CD4-positive, alpha-beta T cell (primary cell): ENCODE measurements around the gene MRPS24. TPM values are rescaled to one million over a fixed set of nuclear protein-coding genes. Genes with fewer than 3 reads are reported as not detected.

Experiments used
- ATAC-seq: fragments of 200-7000 bp; cut with Tn5 transposase; one replicate; pipeline ENCODE4 v1.10.0; 2022; ENCODE audit warnings: mild to moderate bottlenecking; ENCODE audit not compliant: poor library complexity
- CTCF ChIA-PET: fragments of 350-600 bp; sonication (Branson Sonifier 250); formaldehyde crosslinking; loops from one replicate; lab custom pipeline; 2021; ENCODE audit warnings: antibody characterized with exemption, inconsistent platforms; lab: Charles Lee
- POLR2A ChIA-PET: fragments of 350-600 bp; sonication (Branson Sonifier 250); formaldehyde crosslinking; loops from one replicate; lab custom pipeline; 2021; ENCODE audit warnings: antibody characterized with exemption, inconsistent platforms; lab: Charles Lee
- DNase-seq, 14 experiments: peaks; one replicate each; pipeline ENCODE4 v3.0.0-alpha.2; 2013 to 2020; ENCODE audit warnings: mixed read lengths in 2 of 14
- H3K27ac ChIP-seq, 2 donors: one replicate each; pipeline versions ENCODE4 v1.5.1 to v1.7.0; 2013; ENCODE audit warnings: low read length in 2 of 2, low read depth in 1 of 2, mild to moderate bottlenecking in 1 of 2
- H3K27me3 ChIP-seq, 2 experiments: 1 replicate in 1 of 2; 2 replicates in 1 of 2; pipeline versions ENCODE4 v1.6.1 to v1.7.0; 2013; ENCODE audit warnings: low read length in 2 of 2, control low read depth in 1 of 2, mild to moderate bottlenecking in 1 of 2, moderate library complexity in 1 of 2; ENCODE audit not compliant: insufficient read depth in 2 of 2, control insufficient read depth in 1 of 2
- H3K36me3 ChIP-seq: one replicate; pipeline ENCODE4 v1.6.1; 2013; ENCODE audit warnings: low read length, control low read depth; ENCODE audit not compliant: insufficient read depth
- H3K4me1 ChIP-seq: one replicate; pipeline ENCODE4 v1.6.1; 2013; ENCODE audit warnings: low read length, control low read depth; ENCODE audit not compliant: insufficient read depth
- H3K4me3 ChIP-seq: one replicate; pipeline ENCODE4 v1.5.1; 2013; ENCODE audit warnings: mild to moderate bottlenecking, low read length, moderate library complexity
- H3K9me3 ChIP-seq, 2 experiments: 1 replicate in 1 of 2; 2 replicates in 1 of 2; pipeline versions ENCODE4 v1.6.1 to v1.7.0; 2013; ENCODE audit warnings: low read length in 2 of 2, mild to moderate bottlenecking in 2 of 2, control low read depth in 1 of 2, moderate library complexity in 1 of 2; ENCODE audit not compliant: control insufficient read depth in 1 of 2, insufficient read depth in 1 of 2
- H3K27ac Mint-ChIP-seq: one replicate; pipeline ENCODE4 v1.8.0; 2020; ENCODE audit warnings: mixed read lengths
- H3K27me3 Mint-ChIP-seq: one replicate; pipeline ENCODE4 v1.8.0; 2021; ENCODE audit warnings: mixed read lengths
- H3K36me3 Mint-ChIP-seq: one replicate; pipeline ENCODE4 v1.8.0; 2021; ENCODE audit warnings: low read depth, mixed read lengths
- H3K4me1 Mint-ChIP-seq: one replicate; pipeline ENCODE4 v1.8.0; 2021; ENCODE audit warnings: low read depth, mixed read lengths
- H3K4me3 Mint-ChIP-seq: one replicate; pipeline ENCODE4 v1.8.0; 2020; ENCODE audit warnings: mild to moderate bottlenecking, mixed read lengths
- H3K9me3 Mint-ChIP-seq: one replicate; pipeline ENCODE4 v1.8.0; 2020; ENCODE audit warnings: mixed read lengths
- CTCF ChIP-seq: fragments of 200-600 bp; IDR thresholded peaks from one replicate; pipeline ENCODE4 v1.8.0; 2022; ENCODE audit warnings: antibody characterized with exemption, mild to moderate bottlenecking
- intact Hi-C, 2 experiments: fragments of 100-400 bp; cut with DNase I in 1 of 2; cut with micrococcal nuclease in 1 of 2; formaldehyde crosslinking; loops; one replicate each; pipeline versions ENCODE4 v1.15.1 to v1.9.0; 2023 to 2025; cut with DNase I, micrococcal nuclease
- total RNA-seq, 174 experiments: library from RNA in 2 of 174; stranded (reverse) in 2 of 174; gene quantifications; one replicate each; pipeline ENCODE4 v1.2.3 and lab custom pipeline; 2021 to 2026

Gene MRPS24
- total RNA-seq, 2 experiments from 2014 or later: 63.1 to 69.7 TPM

GRCh38 chr7:43847496-43847895, 21.8 kb downstream of the MRPS24 start:
- H3K9me3 ChIP-seq: no peaks in the 10 kb centered on the region
- no peak for TF ChIP-seq CTCF

GRCh38 chr7:43844662-43845061, 24.7 kb downstream of the MRPS24 start:
- Mint-ChIP-seq H3K27me3 (peaks cover 13% of the 10 kb centered on the region), H3K4me3 (no peak overlapping the region), H3K9me3 (no peaks in the 10 kb centered on the region), H3K36me3 (no peaks in the 10 kb centered on the region), H3K4me1 (no peaks in the 10 kb centered on the region), H3K27ac (no peak overlapping the region)
- no peak for TF ChIP-seq CTCF
- ATAC-seq (no peak), DNase-seq (no peak)
- POLR2A ChIA-PET: no interaction called here
- Histone ChIP-seq H3K4me3 (no peak overlapping the region), H3K4me1 (no peaks in the 10 kb centered on the region), H3K36me3 (no peaks in the 10 kb centered on the region), H3K27me3 (no peaks in the 10 kb centered on the region), H3K9me3 (no peaks in the 10 kb centered on the region), H3K27ac (no peak overlapping the region)
- intact Hi-C loops: no loop called here
- CTCF ChIA-PET: no interaction called here

More at GRCh38 chr7:43847496-43847895, 21.8 kb downstream of the MRPS24 start:
- no peaks in the 10 kb centered on the region for H3K36me3 ChIP-seq
- POLR2A ChIA-PET: no interaction called here
- Mint-ChIP-seq H3K27ac (no peak overlapping the region), H3K4me1 (no peaks in the 10 kb centered on the region), H3K27me3 (peaks cover 13% of the 10 kb centered on the region), H3K36me3 (no peaks in the 10 kb centered on the region), H3K9me3 (no peaks in the 10 kb centered on the region), H3K4me3 (no peak overlapping the region)
- H3K4me3 ChIP-seq: no peak overlapping the region
- H3K27ac ChIP-seq: no peak overlapping the region
- H3K27me3 ChIP-seq: no peaks in the 10 kb centered on the region
- ATAC-seq (no peak), DNase-seq (no peak)
- no peaks in the 10 kb centered on the region for H3K4me1 ChIP-seq
- CTCF ChIA-PET: interaction anchor here (0.8 kb wide), 1 partner anchor 83 kb away, joined by 3 read pairs; no protein-coding TSS in a partner anchor
- intact Hi-C loops: no loop called here

GRCh38 chr7:43844257-43844656, 25.1 kb downstream of the MRPS24 start:
- H3K4me3 Mint-ChIP-seq: no peak overlapping the region
- H3K36me3 Mint-ChIP-seq: no peaks in the 10 kb centered on the region
- ChIA-PET CTCF (no interaction called here), POLR2A (no interaction called here)
- no peak for ATAC-seq
- Histone ChIP-seq H3K4me1 (peaks cover 2% of the 10 kb centered on the region), H3K27ac (no peak overlapping the region), H3K27me3 (no peaks in the 10 kb centered on the region), H3K9me3 (no peaks in the 10 kb centered on the region), H3K36me3 (no peaks in the 10 kb centered on the region), H3K4me3 (no peak overlapping the region)
- no peaks in the 10 kb centered on the region for H3K9me3 Mint-ChIP-seq
- peaks cover 13% of the 10 kb centered on the region for H3K27me3 Mint-ChIP-seq
- no peaks in the 10 kb centered on the region for H3K4me1 Mint-ChIP-seq
- no peak for DNase-seq
- no peak for TF ChIP-seq CTCF
- no peak overlapping the region for H3K27ac Mint-ChIP-seq
- intact Hi-C loops: no loop called here
